Measurements from ENCODE around the gene CCDC106.

Gene CCDC106

DNA sequence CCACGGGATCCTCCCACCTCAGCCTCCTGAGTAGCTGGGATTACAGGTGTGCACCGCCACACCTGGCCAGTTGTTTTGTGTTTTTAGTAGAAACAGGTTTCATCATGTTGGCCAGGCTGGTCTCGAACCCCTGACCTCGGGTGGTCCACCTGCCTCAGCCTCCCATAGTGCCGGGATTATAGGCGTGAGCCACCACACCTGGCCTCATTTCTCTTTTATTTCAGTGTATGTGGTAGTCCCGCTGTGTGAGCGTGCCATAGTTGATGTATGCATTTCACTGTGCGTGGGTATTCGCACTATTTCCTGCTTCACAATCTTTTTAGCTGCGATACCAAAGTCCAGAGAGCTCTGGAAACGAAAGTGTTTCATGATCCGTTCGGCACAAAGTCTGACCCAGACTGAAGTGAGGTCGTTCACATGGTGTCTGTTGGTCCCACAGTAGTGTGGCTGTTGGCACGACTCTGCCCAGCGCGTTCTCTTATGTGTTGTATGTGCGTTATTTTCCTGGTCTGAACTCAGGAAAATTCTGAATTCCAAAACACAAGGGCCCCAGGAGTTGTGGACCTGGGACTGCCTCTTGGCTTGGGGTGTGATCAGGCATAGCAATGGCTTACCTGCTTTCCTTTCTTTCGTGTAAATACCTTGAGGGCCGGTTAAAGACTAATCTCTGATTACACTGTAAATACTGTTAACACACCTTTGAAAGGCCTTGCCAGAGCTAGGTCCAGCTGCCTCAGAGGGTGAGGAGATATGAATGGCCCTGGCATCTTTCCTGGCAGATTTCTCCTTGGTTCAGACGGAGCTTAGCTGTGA is 35.6 kb downstream of the CCDC106 start:
- no peak for DNase-seq (ENCODE audit: low spot score)

DNA sequence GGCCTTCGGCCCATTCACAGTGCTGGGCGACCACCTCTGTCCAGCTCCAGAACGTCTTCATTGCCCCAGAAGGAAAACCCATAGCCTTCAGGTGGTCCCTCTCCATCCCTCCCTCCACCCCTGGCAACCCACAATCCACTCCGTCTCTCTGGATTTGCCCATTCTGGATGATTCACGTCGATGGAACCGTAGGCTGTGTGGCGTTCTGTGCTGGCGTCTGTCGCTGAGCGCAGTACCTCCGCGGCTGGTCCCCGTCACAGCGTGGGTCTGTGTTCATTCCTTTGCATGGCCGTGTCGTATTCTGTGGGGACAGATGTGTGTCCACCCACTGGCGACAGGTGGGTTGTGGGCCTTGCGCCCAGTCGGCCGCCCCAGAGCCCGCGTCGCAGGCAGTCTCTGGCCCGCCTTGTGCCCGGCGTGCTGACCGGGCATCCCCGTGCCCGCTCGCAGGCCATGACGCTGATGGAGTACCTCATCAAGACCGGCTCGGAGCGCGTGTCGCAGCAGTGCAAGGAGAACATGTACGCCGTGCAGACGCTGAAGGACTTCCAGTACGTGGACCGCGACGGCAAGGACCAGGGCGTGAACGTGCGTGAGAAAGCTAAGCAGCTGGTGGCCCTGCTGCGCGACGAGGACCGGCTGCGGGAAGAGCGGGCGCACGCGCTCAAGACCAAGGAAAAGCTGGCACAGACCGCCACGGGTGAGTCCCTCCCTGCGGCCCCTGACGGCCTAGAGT is 37.1 kb downstream of the CCDC106 start:
- DNase-seq (ENCODE audit: low spot score), result no peak

DNA sequence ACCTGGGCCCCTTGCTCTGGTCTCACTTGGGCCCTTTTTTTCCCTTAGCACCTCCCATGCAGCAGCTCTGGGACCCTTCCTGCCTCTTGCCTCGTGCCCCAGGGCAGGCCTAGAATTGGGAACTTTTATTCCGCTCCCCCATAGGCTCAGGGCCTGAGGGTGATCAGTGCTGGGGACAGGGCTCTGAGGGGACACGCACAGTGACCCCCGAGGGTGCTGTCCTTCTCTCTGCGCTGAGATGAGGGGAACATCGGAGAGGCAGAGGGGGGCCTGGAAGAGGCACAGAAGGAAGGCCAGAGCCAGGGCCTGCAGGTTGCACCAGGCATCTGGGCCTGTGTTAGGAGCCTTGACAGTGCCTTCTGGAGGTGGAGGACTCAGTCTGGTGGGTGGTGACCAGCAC is 37.8 kb downstream of the CCDC106 start:
- no peak for DNase-seq (ENCODE audit: low spot score)

DNA sequence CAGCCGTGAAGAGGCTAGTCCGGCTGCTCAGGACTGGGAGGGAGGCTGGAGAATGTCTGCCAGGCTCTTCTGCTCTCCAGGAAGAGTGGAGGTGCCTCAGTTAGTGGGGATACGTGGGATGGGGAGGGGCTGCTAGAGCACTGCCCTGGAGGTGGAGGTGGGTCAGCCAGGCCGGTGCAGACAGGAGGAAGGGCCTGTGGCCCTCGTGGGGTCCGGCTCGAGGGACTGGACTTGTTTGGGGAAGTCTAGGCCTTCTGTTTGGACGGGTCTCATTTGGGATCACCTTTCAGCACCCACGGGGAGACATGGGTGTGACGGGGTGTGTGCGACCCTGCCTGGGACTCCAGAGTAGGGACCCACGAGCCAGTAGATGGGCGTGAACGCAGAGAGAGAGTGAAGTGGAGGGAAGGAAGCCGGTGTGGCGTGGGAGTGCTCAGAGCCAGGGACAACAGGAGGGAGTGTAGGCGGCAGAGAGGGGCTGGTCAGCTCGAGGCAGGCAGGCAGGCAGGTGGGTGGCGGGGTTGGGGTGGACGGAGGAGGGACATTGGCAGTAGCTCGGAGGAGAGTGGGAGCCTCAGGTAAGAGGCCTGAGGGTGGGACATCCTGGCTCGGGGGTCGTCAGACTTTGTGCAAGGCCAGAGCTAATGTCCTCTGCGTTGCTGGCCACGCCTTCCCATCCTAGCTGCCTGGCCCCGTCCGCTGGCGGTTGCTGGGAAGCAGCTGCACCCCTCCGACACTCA is 38.5 kb downstream of the CCDC106 start:
- no peak for DNase-seq (ENCODE audit: low spot score)

DNA sequence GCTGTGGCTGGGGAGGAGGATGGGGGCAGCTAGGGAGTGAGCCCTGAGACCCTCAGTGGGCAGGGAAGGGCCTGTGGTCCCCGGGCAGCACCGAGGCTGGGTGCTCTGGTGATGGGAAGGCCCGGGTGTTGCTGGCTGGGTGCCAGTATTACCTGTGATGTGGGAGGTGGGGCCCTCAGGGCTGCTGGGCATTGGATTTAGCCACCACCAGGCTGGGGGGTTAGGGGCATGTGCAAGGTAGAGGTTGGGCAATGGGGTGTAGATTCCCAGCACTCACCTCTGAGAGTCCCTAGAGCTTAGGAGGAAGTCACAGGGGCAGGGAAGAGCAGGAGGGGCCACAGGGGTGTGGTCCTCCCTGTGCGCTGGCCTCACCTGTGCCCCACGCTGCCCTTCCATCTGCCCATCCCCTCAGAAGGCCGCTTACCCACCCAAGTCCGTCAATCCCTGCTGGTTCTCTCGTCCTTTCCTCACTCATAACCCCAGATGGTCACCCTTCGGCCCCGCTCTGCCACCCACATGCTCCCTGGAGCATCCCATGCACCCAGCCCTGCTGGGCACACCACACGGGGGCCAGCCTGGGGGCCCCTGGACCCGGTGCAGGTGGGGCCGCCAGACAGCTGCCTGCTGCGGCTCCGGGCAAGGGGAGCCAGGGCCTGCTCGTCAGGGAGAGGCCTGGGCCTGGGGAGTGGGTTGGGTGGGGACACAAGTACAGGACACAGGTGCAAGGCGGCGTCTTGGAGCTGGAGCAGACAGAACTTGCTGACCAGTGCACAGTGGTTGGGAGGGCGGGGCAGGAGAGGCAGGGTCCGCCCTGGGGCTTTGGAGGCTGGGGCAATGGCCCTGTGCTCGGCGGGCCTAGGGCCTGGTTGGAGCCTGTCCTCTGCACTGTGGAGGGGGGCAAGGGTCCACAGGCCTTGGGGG is 39.5 kb downstream of the CCDC106 start:
- no peak for DNase-seq (ENCODE audit: low spot score)

DNA sequence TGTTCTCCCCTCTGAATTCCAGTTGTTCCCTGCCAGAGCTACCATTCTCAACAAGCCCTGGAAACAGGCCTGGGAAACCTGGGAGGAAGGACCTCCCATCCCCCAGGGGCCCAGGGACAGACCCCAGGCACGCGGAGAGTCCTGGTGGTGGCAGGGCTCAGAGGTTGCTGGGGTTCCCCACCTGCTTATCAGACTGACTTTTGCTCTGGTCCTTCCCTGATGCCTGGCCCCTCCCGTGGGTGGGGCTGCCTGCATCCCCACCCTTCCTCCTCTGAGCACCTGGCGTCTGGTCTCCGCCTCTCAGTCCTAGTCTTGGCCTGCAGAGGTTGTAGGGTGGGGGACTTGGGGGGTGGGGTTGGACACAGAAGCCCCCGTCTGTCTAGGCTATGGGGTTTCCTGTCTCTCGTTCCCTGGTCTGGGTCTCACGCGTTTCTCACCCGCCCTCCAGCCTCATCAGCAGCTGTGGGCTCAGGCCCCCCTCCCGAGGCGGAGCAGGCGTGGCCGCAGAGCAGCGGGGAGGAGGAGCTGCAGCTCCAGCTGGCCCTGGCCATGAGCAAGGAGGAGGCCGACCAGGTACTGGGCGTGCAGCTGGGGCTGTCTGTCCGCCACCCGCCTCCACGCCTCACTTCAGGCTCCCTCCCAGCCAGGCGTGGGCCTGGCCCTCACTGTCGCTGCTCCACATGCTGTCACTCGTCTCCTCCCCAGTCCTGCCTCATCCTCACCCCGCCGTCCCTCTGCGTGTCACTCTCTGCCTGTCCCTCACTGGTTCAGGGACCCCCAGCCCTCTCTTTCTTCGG is 40.6 kb downstream of the CCDC106 start:
- peak; percentile 68 for DNase-seq (ENCODE audit: low spot score)

DNA sequence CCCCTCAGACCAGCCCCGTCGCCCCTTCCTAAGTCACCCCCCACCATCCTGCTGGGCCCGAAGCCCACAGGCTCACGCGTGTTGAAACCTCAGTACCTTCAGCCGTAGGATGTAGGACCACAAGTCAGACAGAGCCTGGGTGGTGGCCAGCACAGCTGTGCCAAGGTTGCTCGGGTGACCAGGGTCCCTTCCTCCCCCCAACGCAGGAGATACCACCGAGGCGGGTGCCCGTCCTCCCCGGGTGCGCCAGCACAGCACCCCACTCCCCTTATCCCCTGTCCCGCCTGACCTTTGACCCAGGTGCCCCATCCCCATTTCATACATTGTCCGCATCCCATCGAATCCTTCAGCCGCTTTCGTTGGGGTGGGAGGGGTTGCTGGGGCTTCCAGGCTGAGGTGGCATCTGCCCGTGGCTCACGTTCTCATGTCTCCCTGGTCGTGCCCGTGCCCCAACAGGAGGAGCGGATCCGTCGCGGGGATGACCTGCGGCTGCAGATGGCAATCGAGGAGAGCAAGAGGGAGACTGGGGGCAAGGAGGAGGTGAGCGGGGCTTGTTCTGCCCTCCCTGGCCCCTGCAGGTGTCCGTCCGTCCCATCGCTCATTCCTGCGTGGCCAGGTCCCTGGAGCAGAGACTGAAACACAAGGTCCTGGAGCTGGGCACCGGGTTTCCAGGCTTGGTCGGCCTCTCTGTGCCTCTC is 41.5 kb downstream of the CCDC106 start:
- no peak for DNase-seq (ENCODE audit: low spot score)

DNA sequence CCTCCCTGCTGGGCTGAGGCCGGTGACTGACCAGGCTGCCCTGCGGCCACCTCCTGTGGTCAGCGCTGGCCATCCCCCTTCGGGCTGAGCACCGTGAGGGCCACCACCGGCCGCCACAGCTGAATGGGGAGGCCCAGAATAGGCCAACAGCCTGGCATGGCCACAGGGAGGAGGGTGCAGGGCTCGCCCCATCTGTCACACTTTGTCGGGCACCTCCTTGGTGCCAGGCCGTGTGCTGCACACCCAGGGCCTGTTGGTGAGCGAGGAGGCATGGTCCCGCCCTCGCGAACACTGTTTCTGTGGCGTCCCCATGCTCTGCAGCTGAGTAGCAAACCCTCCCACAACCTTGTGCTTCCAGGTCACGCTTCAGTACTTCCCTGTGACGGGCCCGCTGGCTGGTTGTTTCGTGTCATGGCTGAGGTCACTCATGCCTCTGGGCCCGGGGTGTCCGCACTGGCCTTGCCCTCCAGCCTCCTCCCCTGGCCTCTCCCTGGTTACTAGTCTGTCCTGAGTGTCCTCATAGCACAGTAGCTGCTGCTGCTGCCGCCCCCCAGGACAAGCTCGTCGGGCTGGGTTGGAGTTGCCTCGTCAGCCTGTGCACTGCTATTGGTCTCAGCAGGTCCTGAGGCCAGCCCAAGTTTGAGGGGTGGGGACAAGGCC is 42.2 kb downstream of the CCDC106 start:
- no peak for DNase-seq (ENCODE audit: low spot score)

DNA sequence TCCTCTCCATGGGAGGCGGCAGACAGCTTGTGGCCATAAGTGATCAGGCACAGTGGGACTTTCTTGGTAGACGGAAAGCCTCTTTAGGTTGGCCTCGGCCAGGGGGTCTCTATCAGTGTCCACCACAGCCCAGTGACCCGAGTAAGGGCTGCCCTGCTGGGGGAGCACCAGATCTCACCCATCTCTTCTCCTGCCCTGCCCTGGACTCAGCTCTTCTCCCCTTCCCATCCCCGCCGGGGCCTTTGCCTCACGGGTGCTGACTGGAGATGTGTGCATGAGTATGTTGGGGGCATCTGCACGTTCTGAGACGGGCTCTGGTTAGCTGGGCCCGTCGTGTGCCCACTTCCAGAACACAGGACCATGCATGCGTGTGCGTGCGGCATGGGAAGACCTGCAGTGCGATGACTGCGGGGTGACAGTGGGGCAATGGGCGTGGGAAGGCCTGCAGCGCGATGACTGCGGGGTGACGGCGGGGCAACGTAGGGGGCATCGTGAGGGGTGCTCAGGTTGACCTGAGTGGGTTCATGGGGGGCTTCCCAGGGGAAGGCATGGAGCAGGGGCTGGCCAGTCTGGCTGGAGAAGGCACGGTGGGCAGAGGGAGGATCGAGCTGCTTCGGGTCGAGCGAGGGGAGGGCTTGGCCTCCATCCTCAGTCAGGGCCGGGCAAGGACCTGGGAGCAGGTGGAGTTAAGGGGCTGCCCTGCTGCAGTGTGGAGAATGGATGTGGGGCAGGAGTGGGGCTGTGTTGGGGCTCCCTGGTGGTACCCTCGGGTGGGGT is 42.9 kb downstream of the CCDC106 start:
- DNase-seq (ENCODE audit: low spot score), result no peak

DNA sequence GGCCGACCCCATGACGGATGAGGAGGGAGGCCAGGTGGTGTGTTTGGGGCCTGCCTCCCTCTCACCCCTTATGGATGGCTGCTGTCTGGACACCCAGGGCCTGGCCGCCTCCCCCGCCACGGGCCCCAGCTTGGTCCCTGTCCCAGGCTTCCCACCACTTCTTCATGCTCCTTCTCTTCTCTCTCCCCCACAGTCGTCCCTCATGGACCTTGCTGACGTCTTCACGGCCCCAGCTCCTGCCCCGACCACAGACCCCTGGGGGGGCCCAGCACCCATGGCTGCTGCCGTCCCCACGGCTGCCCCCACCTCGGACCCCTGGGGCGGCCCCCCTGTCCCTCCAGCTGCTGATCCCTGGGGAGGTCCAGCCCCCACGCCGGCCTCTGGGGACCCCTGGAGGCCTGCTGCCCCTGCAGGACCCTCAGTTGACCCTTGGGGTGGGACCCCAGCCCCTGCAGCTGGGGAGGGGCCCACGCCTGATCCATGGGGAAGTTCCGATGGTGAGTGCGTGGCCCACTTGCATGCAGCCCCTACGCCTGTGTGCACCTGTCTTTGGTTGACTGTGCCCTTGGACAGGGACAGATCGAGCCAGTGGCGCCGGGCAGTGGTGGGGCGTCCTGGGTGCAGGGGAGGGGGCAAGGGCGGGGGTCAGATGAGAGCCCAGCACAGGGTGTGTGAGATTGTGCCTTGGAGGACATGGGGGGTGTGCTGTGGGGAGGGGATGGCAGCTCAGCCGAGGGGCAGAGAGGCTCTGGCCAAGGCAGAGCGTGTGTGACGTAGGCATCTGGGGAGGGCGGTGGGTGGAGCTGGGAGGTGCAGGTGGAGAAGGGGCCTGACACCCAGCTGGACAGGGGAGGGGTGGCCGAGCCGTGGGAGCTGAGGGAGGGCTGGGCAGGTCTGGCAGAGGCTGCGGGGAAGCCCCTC is 43.8 kb downstream of the CCDC106 start:
- no peak for DNase-seq (ENCODE audit: low spot score)

DNA sequence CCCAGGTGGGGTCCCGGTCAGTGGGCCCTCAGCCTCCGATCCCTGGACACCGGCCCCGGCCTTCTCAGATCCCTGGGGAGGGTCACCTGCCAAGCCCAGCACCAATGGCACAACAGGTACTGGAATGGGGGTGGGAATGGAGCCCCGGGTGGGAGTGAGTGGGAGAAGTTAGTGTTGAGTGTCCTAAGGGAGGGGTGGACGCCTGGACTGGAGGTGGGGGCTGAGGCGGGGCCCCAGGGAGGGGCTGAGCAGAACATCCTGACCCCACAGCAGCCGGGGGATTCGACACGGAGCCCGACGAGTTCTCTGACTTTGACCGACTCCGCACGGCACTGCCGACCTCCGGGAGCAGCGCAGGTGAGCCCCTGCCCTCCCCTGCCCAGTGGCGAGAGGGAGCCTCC is 44.7 kb downstream of the CCDC106 start:
- DNase-seq (ENCODE audit: low spot score), result no peak

DNA sequence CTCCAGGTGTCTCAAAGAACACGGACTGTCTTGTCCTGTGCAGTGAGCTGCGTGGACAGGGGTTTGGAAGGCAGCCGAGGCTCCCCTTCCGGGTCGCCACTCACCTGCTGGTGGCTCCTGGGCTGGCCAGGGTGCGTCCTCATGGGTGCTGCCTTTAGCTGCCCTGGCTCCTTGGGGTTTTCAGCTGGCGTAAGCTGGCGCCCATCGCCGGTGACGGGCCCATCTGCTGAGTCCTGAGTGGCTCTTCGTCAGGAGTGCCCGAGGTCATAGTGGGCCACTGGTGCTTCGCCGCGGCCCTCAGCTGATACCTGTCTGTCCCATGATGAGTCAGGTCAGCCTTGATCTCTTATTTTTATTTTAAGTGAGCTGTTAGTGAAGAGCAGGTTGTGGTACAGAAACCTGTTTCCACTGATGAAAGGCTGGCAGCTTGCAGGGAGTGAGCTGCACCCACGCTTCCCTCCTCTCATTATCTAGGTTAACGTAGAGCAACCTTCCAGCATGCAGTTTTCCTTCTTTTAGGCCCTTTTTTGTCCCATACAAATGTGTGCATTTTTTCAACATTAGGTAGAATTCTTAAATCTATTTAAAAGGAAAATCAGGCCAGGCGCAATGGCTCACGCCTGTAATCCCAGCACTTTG is 45.4 kb downstream of the CCDC106 start:
- DNase-seq (ENCODE audit: low spot score), result no peak

DNA sequence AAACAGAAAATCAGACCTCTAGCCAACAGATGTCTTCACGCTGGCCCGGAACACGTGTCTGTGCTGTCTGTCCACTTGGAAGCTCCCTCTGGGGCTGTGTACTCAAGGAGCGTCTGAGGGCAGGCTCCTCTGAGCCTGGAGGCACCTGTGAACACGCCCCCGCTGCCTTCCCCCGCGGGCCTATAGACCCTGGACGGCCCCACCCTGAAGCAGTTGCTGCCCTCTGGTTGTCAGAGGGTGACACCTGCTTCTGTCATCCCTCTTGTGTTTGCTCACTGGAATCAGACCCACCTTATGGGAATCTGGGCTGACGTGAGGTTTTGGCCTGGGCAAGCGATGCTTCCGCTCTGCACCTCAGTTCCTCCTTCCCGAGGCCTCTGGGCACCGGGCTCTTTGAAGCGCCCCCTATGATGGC is 46.2 kb downstream of the CCDC106 start:
- DNase-seq (ENCODE audit: low spot score), result no peak

DNA sequence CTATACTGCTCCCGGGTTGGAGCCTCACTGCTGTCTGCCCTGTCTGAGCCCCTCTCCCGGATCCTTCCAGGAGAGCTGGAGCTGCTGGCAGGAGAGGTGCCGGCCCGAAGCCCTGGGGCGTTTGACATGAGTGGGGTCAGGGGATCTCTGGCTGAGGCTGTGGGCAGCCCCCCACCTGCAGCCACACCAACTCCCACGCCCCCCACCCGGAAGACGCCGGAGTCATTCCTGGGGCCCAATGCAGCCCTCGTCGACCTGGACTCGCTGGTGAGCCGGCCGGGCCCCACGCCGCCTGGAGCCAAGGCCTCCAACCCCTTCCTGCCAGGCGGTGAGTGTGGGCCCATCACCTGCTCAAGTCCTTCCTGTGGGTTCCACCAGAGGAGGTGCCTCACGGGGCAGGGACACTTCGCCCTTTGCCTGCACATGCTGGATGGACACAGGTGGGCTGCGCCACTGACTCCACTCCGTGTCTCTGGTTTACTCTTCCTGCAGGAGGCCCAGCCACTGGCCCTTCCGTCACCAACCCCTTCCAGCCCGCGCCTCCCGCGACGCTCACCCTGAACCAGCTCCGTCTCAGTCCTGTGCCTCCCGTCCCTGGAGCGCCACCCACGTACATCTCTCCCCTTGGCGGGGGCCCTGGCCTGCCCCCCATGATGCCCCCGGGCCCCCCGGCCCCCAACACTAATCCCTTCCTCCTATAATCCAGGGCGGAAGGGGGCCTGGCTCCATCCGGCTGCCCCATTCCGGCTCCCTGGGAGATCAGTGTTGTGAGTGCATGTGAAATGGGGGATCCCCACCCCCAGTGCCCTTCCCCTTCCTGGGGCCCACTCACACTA is 46.9 kb downstream of the CCDC106 start:
- no peak for DNase-seq (ENCODE audit: low spot score)

DNA sequence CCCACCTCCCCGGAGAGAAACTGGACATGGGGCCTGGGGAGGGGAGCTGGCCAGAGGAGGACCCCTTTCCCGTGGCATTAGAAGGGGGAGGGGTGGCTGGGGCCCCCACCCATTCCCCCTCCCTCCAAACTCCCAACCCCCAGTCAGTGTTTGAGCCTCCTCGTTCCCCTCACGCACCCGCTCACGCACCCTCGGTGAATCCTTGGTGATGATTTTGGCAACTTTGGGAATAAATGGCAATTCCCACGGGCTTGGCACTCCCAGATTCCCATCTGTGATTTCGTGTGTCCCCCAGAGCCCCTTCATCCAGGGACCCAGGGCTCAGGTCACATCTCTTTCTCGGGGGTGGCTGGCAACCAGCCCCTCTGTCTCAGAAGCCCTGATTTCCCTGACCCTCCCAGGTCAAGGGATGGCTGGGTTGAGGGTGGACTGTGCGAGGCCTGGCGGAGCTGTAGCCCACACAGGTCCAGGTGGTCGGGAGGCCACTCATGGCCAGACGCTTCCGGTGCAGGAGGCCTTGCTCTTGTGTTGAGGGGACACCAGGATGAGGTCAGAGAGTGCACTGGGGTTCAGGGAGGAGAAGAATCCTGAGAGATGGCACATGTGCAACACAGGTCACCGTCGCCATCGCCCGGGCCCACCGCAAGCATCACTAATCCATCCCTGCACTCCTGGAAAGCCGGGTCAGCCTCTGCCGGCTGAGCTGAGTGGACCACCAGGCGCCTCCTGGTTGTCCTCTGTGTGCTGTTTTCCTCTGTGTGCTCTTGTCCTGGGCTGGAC is 47.7 kb downstream of the CCDC106 start:
- DNase-seq (ENCODE audit: low spot score), result no peak

Data from SW480 (cell line).